Fibroblast of lung (primary cell): ENCODE results near the gene RAI1. TPM values are rescaled to one million over a fixed set of nuclear protein-coding genes. Genes with fewer than 3 reads are reported as not detected.

Experiments used
- DNase-seq, 2 donors: peaks; one replicate each; pipeline versions ENCODE4 v3.0.0 to v3.0.0-alpha.2; 2010; ENCODE audit warnings: low read depth in 2 of 2
- H2AFZ ChIP-seq: 2 replicates; pipeline ENCODE4 v1.5.1; 2012; ENCODE audit warnings: low read length, control low read depth, inconsistent platforms
- H3K27ac ChIP-seq: 2 replicates; pipeline ENCODE4 v1.5.1; 2011; ENCODE audit warnings: low read length, control low read depth; ENCODE audit not compliant: insufficient read depth
- H3K27me3 ChIP-seq: 2 replicates; pipeline ENCODE4 v1.5.1; 2011; ENCODE audit warnings: mild to moderate bottlenecking, low read length; ENCODE audit not compliant: control insufficient read depth, insufficient read depth
- H3K36me3 ChIP-seq: 2 replicates; pipeline ENCODE4 v1.5.1; 2011; ENCODE audit warnings: low read length; ENCODE audit not compliant: control insufficient read depth, insufficient read depth
- H3K4me1 ChIP-seq: 2 replicates; pipeline ENCODE4 v1.5.1; 2011; ENCODE audit warnings: low read length; ENCODE audit not compliant: control insufficient read depth, insufficient read depth; ENCODE audit errors: extremely low read depth
- H3K4me2 ChIP-seq: 2 replicates; pipeline ENCODE4 v1.5.1; 2011; ENCODE audit warnings: low read length, control low read depth; ENCODE audit not compliant: insufficient read depth; ENCODE audit errors: extremely low read depth
- H3K4me3 ChIP-seq, 4 experiments: fragments of 200-600 bp in 1 of 4; sonication (generic) in 1 of 4; replicated peaks in 1 of 4; 2 replicates each; pipeline ENCODE4 v1.5.1; 2011 to 2016; ENCODE audit warnings: low read length in 4 of 4, low read depth in 3 of 4, mild to moderate bottlenecking in 3 of 4, control low read depth in 2 of 4, inconsistent platforms in 1 of 4, mixed read lengths in 1 of 4; ENCODE audit not compliant: insufficient read depth in 1 of 4; ENCODE audit errors: control extremely low read depth in 1 of 4
- H3K79me2 ChIP-seq: 2 replicates; pipeline ENCODE4 v1.5.1; 2012; ENCODE audit warnings: mild to moderate bottlenecking, low read length, inconsistent platforms; ENCODE audit not compliant: control insufficient read depth, insufficient read depth
- H3K9ac ChIP-seq: 2 replicates; pipeline ENCODE4 v1.5.1; 2011; ENCODE audit warnings: mild to moderate bottlenecking, low read length, control low read depth; ENCODE audit not compliant: insufficient read depth
- H3K9me3 ChIP-seq: 2 replicates; pipeline ENCODE4 v1.5.1; 2012; ENCODE audit warnings: low read depth, low read length; ENCODE audit not compliant: control insufficient read depth, insufficient read depth
- H4K20me1 ChIP-seq: 2 replicates; pipeline ENCODE4 v1.5.1; 2011; ENCODE audit warnings: low read length; ENCODE audit not compliant: control insufficient read depth, insufficient read depth; ENCODE audit errors: extremely low read depth
- CTCF ChIP-seq, 2 donors: IDR thresholded peaks in 1 of 2; conservative IDR thresholded peaks in 1 of 2; 1 replicate in 1 of 2; 2 replicates in 1 of 2; pipeline ENCODE4 v1.5.1; 2011 to 2012; ENCODE audit warnings: low read length in 2 of 2, control low read depth in 1 of 2, inconsistent platforms in 1 of 2, low read depth in 1 of 2, mild to moderate bottlenecking in 1 of 2
- EZH2 ChIP-seq: IDR thresholded peaks from 2 replicates; pipeline ENCODE4 v1.5.1; 2012; ENCODE audit warnings: low read length, control low read depth, mild to moderate bottlenecking; ENCODE audit errors: missing control alignments
- polyA plus RNA-seq, 2 donors: library from polyadenylated mRNA; depleted of rRNA in 1 of 2; stranded (reverse) in 1 of 2; unstranded in 1 of 2; fragments of >200 nt; gene quantifications; 2 replicates each; pipeline ENCODE4 v1.2.1, GENCODE V29; 2011 to 2012; ENCODE audit warnings: missing spikeins in 1 of 2
- total RNA-seq: library from RNA; depleted of rRNA; stranded (reverse); fragments of >200 nt; gene quantifications from 2 replicates; pipeline ENCODE4 v1.2.1, GENCODE V29; 2014

Gene RAI1
- total and polyA plus RNA-seq, 2 donors (not counting 1 experiment from before 2014, with no cell fraction given) = 2.1 to 6.6 TPM

- H3K36me3 ChIP-seq = no peaks in the 10 kb centered on the region
- H3K27ac ChIP-seq = no peak overlapping the region
- H3K27me3 ChIP-seq = no peaks in the 10 kb centered on the region
- H3K9ac ChIP-seq = no peak overlapping the region
- no peaks in the 10 kb centered on the region for H3K9me3 ChIP-seq
- DNase-seq = no peak
- TF ChIP-seq CTCF (conservative IDR thresholded peaks at IDR 0.05 in 1 of 2, IDR thresholded peaks at IDR 0.05 in 1 of 2; ENCODE audit: low read depth in 1 of 2, low read length in 2 of 2) = no peak
- no peak for TF ChIP-seq EZH2
- peaks cover 8% of the 10 kb centered on the region for H3K4me1 ChIP-seq
- no peak overlapping the region for H2AFZ ChIP-seq
- no peak overlapping the region for H3K4me2 ChIP-seq
- H4K20me1 ChIP-seq = no peaks in the 10 kb centered on the region
- H3K4me3 ChIP-seq = no peak overlapping the region
- no peaks in the 10 kb centered on the region for H3K79me2 ChIP-seq
Measured at GRCh38 chr17:17664064-17664452, 17.2 kb upstream of the RAI1 start.

- Histone ChIP-seq H3K4me3 (no peak overlapping the region), H3K9ac (no peak overlapping the region), H4K20me1 (no peaks in the 10 kb centered on the region), H3K4me1 (peaks cover 8% of the 10 kb centered on the region), H3K4me2 (no peak overlapping the region), H3K27me3 (no peaks in the 10 kb centered on the region), H3K27ac (no peak overlapping the region), H3K9me3 (no peaks in the 10 kb centered on the region), H2AFZ (no peak overlapping the region), H3K79me2 (no peaks in the 10 kb centered on the region), H3K36me3 (no peaks in the 10 kb centered on the region)
- TF ChIP-seq EZH2 = no peak
- TF ChIP-seq CTCF (conservative IDR thresholded peaks at IDR 0.05 in 1 of 2, IDR thresholded peaks at IDR 0.05 in 1 of 2; ENCODE audit: low read depth in 1 of 2, low read length in 2 of 2) = no peak
- DNase-seq = no peak
Measured at GRCh38 chr17:17665255-17665654, 16.0 kb upstream of the RAI1 start.

GRCh38 chr17:17666111-17666714 lies 15.0 kb upstream of the RAI1 start:
- Histone ChIP-seq H4K20me1 (no peaks in the 10 kb centered on the region), H3K27me3 (no peaks in the 10 kb centered on the region), H3K4me2 (no peak overlapping the region), H3K79me2 (no peaks in the 10 kb centered on the region), H3K9ac (no peak overlapping the region), H3K36me3 (no peaks in the 10 kb centered on the region), H2AFZ (no peak overlapping the region), H3K4me1 (peaks cover 8% of the 10 kb centered on the region), H3K4me3 (no peak overlapping the region), H3K27ac (no peak overlapping the region), H3K9me3 (no peaks in the 10 kb centered on the region)
- DNase-seq = peak; percentile 68 to 81
- TF ChIP-seq CTCF (conservative IDR thresholded peaks at IDR 0.05 in 1 of 2, IDR thresholded peaks at IDR 0.05 in 1 of 2; ENCODE audit: low read depth in 1 of 2, low read length in 2 of 2) (peak in 1 of 2 donors; percentile 8), EZH2 (no peak)
